HG03460 (cell line): Measurements from ENCODE around the gene MND1.

ENCODE experiments used
- ATAC-seq: cut with Tn5 transposase; IDR thresholded peaks from one replicate; pipeline ENCODE4 v1.9.1; 2021; ENCODE audit not compliant: unreplicated experiment

Gene MND1

GRCh38 chr4:153346031-153346430, 1.5 kb downstream of the MND1 start:
- ATAC-seq, result no peak

- no peak for ATAC-seq
These were observed 2.1 kb downstream of the MND1 start for GRCh38 chr4:153346563-153346962.

- ATAC-seq, result no peak
These were observed 2.6 kb downstream of the MND1 start for GRCh38 chr4:153347117-153347516.

GRCh38 chr4:153348006-153348405, 3.5 kb downstream of the MND1 start:
- ATAC-seq, result no peak

- ATAC-seq, result no peak
These were observed 4.8 kb downstream of the MND1 start for GRCh38 chr4:153349206-153349805.

- no peak for ATAC-seq
These were observed 17.7 kb downstream of the MND1 start for GRCh38 chr4:153362184-153362583.

GRCh38 chr4:153364061-153364460, 19.6 kb downstream of the MND1 start:
- ATAC-seq, result no peak

- ATAC-seq, result no peak
These were observed 20.5 kb downstream of the MND1 start for GRCh38 chr4:153365003-153365402.

- no peak for ATAC-seq
These were observed 22.0 kb downstream of the MND1 start for GRCh38 chr4:153366486-153366885.

GRCh38 chr4:153367092-153367491, 22.6 kb downstream of the MND1 start:
- no peak for ATAC-seq

- no peak for ATAC-seq
These were observed 24.5 kb downstream of the MND1 start for GRCh38 chr4:153369021-153369420.

GRCh38 chr4:153371701-153372234, 27.3 kb downstream of the MND1 start:
- ATAC-seq, result no peak

- no peak for ATAC-seq
These were observed 28.6 kb downstream of the MND1 start for GRCh38 chr4:153372967-153373562.

- no peak for ATAC-seq
These were observed 30.0 kb downstream of the MND1 start for GRCh38 chr4:153374442-153374841.

GRCh38 chr4:153375303-153375702, 30.8 kb downstream of the MND1 start:
- ATAC-seq, result no peak

GRCh38 chr4:153383131-153383530, 38.6 kb downstream of the MND1 start:
- ATAC-seq, result no peak

GRCh38 chr4:153384160-153384559, 39.7 kb downstream of the MND1 start:
- no peak for ATAC-seq

GRCh38 chr4:153385784-153386183, 41.3 kb downstream of the MND1 start:
- ATAC-seq, result no peak

- ATAC-seq, result no peak
These were observed 43.5 kb downstream of the MND1 start for GRCh38 chr4:153387981-153388380.

- no peak for ATAC-seq
These were observed 48.9 kb downstream of the MND1 start for GRCh38 chr4:153393397-153393796.

GRCh38 chr4:153394945-153395344, 50.5 kb downstream of the MND1 start:
- no peak for ATAC-seq

GRCh38 chr4:153398713-153399112, 54.2 kb downstream of the MND1 start:
- ATAC-seq, result no peak

GRCh38 chr4:153399358-153399757, 54.9 kb downstream of the MND1 start:
- ATAC-seq, result no peak
